Neural cell (in vitro differentiated cells): Measurements from ENCODE around the gene COL15A1. TPM values are rescaled to one million over a fixed set of nuclear protein-coding genes. Genes with fewer than 3 reads are reported as not detected.
"Not testable (repeated sequence)": the region's sequence is repeated elsewhere in the genome, so short reads cannot be mapped to it uniquely, and the experiment has no call there.

Experiments
- H2AFZ ChIP-seq: fragments of 200-600, 300-800 bp; sonication (generic), shearing (Covaris generic); 2 replicates; pipeline ENCODE4 v1.6.0; 2014; ENCODE audit warnings: low read depth, mild to moderate bottlenecking, antibody characterized with exemption, low read length, moderate library complexity
- H3F3A ChIP-seq: fragments of 200-600 bp; shearing (Covaris generic); 2 replicates; pipeline ENCODE4 v1.6.1; 2016; ENCODE audit warnings: mild to moderate bottlenecking, moderate library complexity, mixed read lengths, antibody characterized with exemption, low read length; ENCODE audit not compliant: insufficient read depth, poor library complexity, severe bottlenecking
- H3K27ac ChIP-seq: fragments of 200-600, 300-800 bp; sonication (generic), shearing (Covaris generic); 2 replicates; pipeline ENCODE4 v1.5.1; 2014; ENCODE audit warnings: mild to moderate bottlenecking, low read length, moderate library complexity
- H3K27me3 ChIP-seq: fragments of 300-800, 200-600 bp; sonication (generic), shearing (Covaris generic); 2 replicates; pipeline ENCODE4 v1.6.0; 2014; ENCODE audit warnings: mild to moderate bottlenecking, low read depth, low read length, moderate library complexity; ENCODE audit not compliant: insufficient read depth
- H3K36me3 ChIP-seq: fragments of 300-800, 200-600 bp; sonication (generic), shearing (Covaris generic); 2 replicates; pipeline ENCODE4 v1.5.1; 2014; ENCODE audit warnings: mild to moderate bottlenecking, antibody characterized with exemption, low read length, moderate library complexity; ENCODE audit not compliant: insufficient read depth
- H3K4me2 ChIP-seq: fragments of 300-800, 200-600 bp; sonication (generic), shearing (Covaris generic); 2 replicates; pipeline ENCODE4 v1.6.0; 2014; ENCODE audit warnings: mild to moderate bottlenecking, low read length
- H3K4me3 ChIP-seq: fragments of 300-800, 200-600 bp; sonication (generic), shearing (Covaris generic); 2 replicates; pipeline ENCODE4 v1.5.1; 2014; ENCODE audit warnings: mild to moderate bottlenecking, low read length, moderate library complexity
- H3K79me2 ChIP-seq: fragments of 200-600 bp; shearing (Covaris generic); replicated peaks from 2 replicates; pipeline ENCODE4 v1.6.0; 2014; ENCODE audit warnings: mild to moderate bottlenecking, low read length, moderate library complexity; ENCODE audit not compliant: insufficient read depth
- H3K9ac ChIP-seq: fragments of 300-800, 200-600 bp; sonication (generic), shearing (Covaris generic); 2 replicates; pipeline ENCODE4 v1.6.1; 2016; ENCODE audit warnings: mild to moderate bottlenecking, low read length, mixed read lengths
- H3K9me2 ChIP-seq: fragments of 200-600 bp; shearing (Covaris generic); 2 replicates; pipeline ENCODE4 v1.6.1; 2016; ENCODE audit warnings: mild to moderate bottlenecking, low read length, mixed read lengths; ENCODE audit not compliant: insufficient read depth
- H3K9me3 ChIP-seq: fragments of 200-600, 300-800 bp; sonication (generic), shearing (Covaris generic); 2 replicates; pipeline ENCODE4 v1.6.1; 2016; ENCODE audit warnings: mild to moderate bottlenecking, mixed run types, low read length, moderate library complexity, mixed read lengths
- H4K20me1 ChIP-seq: fragments of 200-600 bp; shearing (Covaris generic); 2 replicates; pipeline ENCODE4 v1.6.1; 2016; ENCODE audit warnings: mild to moderate bottlenecking, mixed run types; ENCODE audit not compliant: insufficient read depth
- CTCF ChIP-seq: fragments of 450-650 bp; IDR thresholded peaks from 2 replicates; pipeline ENCODE4 v1.5.1; 2014; ENCODE audit warnings: antibody characterized with exemption, mild to moderate bottlenecking, moderate library complexity; ENCODE audit not compliant: poor library complexity, severe bottlenecking
- EP300 ChIP-seq: fragments of 450-650 bp; conservative IDR thresholded peaks from 2 replicates; pipeline ENCODE4 v1.6.1; 2014; ENCODE audit warnings: antibody characterized with exemption, mild to moderate bottlenecking, moderate library complexity; ENCODE audit not compliant: poor library complexity, severe bottlenecking
- EZH2 ChIP-seq: fragments of 200-600, 300-800 bp; shearing (Covaris generic), sonication (generic); IDR thresholded peaks from 2 replicates; pipeline ENCODE4 v1.6.1; 2014; ENCODE audit warnings: antibody characterized with exemption, low read length, borderline replicate concordance, mild to moderate bottlenecking; ENCODE audit not compliant: insufficient read depth, poor library complexity, severe bottlenecking
- MXI1 ChIP-seq: fragments of 450-650 bp; conservative IDR thresholded peaks from 2 replicates; pipeline ENCODE4 v1.6.1; 2014; ENCODE audit warnings: antibody characterized with exemption, mild to moderate bottlenecking; ENCODE audit not compliant: poor library complexity, severe bottlenecking
- POLR2AphosphoS5 ChIP-seq: IDR thresholded peaks from 2 replicates; pipeline ENCODE4 v1.6.1; 2012
- RAD21 ChIP-seq: fragments of 450-650 bp; conservative IDR thresholded peaks from 2 replicates; pipeline ENCODE4 v1.6.1; 2014; ENCODE audit warnings: antibody characterized with exemption, mild to moderate bottlenecking, moderate library complexity
- SMC3 ChIP-seq: fragments of 450-650 bp; conservative IDR thresholded peaks from 2 replicates; pipeline ENCODE4 v1.6.1; 2014; ENCODE audit warnings: antibody characterized with exemption, mild to moderate bottlenecking, moderate library complexity; ENCODE audit not compliant: poor library complexity
- TAF1 ChIP-seq: IDR thresholded peaks from 2 replicates; pipeline ENCODE4 v1.6.1; 2012; ENCODE audit warnings: low read depth
- polyA plus RNA-seq: library from polyadenylated mRNA; depleted of rRNA; stranded (reverse); fragments of >200 nt; gene quantifications from 2 replicates; pipeline ENCODE4 v1.2.3, GENCODE V29; 2014
- TF ChIP-seq, protein P1 (sequence below): IDR thresholded peaks from 2 replicates; pipeline ENCODE4 v1.6.1; 2012; ENCODE audit warnings: borderline replicate concordance

The COL15A1 gene
- polyA plus RNA-seq, 1 donor from 2014 or later, result 2.8 TPM

DNA sequence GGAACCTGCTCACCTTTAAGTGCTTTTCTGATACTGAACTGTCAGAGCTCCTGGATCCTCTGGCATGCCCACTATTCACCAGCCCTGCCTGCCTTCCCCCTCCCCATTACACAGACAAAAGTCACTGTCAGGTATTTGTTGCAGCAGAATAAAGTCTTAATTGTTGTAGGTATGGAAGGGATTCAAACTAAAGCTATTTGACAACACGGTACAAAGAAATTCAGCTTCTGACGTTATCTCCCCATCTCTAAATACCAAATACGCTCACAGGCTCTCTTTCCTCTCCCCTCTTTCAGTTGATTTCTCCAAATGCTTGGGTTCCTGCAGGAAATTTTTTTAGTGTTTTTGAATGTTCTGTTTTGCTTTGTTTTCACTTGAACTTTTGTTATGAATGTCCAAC lies 151.9 kb downstream of the COL15A1 start:
- Histone ChIP-seq H3K79me2 (no peaks in the 10 kb centered on the region), H3K27me3 (no peaks in the 10 kb centered on the region), H3F3A (no peaks in the 10 kb centered on the region), H3K9me2 (no peaks in the 10 kb centered on the region), H3K4me2 (no peak overlapping the region), H3K36me3 (no peaks in the 10 kb centered on the region), H2AFZ (no peak overlapping the region), H3K27ac (no peak overlapping the region), H3K9me3 (no peaks in the 10 kb centered on the region), H3K4me3 (no peak overlapping the region), H3K9ac (no peak overlapping the region), H4K20me1 (no peaks in the 10 kb centered on the region)
- no peak for TF ChIP-seq EZH2
- TF ChIP-seq CTCF, result no peak
- TF ChIP-seq TAF1, result no peak
- no peak for TF ChIP-seq RAD21
- TF ChIP-seq, protein P1, sequence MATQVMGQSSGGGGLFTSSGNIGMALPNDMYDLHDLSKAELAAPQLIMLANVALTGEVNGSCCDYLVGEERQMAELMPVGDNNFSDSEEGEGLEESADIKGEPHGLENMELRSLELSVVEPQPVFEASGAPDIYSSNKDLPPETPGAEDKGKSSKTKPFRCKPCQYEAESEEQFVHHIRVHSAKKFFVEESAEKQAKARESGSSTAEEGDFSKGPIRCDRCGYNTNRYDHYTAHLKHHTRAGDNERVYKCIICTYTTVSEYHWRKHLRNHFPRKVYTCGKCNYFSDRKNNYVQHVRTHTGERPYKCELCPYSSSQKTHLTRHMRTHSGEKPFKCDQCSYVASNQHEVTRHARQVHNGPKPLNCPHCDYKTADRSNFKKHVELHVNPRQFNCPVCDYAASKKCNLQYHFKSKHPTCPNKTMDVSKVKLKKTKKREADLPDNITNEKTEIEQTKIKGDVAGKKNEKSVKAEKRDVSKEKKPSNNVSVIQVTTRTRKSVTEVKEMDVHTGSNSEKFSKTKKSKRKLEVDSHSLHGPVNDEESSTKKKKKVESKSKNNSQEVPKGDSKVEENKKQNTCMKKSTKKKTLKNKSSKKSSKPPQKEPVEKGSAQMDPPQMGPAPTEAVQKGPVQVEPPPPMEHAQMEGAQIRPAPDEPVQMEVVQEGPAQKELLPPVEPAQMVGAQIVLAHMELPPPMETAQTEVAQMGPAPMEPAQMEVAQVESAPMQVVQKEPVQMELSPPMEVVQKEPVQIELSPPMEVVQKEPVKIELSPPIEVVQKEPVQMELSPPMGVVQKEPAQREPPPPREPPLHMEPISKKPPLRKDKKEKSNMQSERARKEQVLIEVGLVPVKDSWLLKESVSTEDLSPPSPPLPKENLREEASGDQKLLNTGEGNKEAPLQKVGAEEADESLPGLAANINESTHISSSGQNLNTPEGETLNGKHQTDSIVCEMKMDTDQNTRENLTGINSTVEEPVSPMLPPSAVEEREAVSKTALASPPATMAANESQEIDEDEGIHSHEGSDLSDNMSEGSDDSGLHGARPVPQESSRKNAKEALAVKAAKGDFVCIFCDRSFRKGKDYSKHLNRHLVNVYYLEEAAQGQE, result no peak
- no peak for TF ChIP-seq POLR2AphosphoS5
- no peak for TF ChIP-seq SMC3
- TF ChIP-seq EP300, result no peak
- TF ChIP-seq MXI1, result no peak

DNA sequence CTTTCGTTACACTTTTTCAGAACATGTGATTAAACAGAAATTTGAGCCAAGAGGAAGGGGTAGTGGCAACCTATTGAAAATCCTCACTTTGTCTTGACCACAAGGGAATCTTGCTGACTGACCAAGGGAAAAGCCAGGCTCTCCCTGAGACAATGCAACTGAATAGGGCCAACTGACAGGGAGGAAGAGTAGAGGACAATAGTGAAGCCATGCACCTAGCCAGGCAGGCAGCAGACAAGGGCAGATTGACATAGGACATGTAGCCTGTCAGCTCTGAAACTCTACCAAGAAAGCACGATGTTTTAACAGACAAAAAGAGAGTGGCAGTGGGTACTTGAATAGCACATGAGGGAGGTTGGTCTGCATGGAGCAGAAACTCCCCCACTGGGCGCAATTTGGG lies 152.7 kb downstream of the COL15A1 start:
- Histone ChIP-seq H3K9me3 (no peaks in the 10 kb centered on the region), H3K9ac (no peak overlapping the region), H3K27ac (no peak overlapping the region), H3K9me2 (no peaks in the 10 kb centered on the region), H3K79me2 (no peaks in the 10 kb centered on the region), H3K4me2 (no peak overlapping the region), H4K20me1 (no peaks in the 10 kb centered on the region), H3K36me3 (no peaks in the 10 kb centered on the region), H3K27me3 (no peaks in the 10 kb centered on the region), H3K4me3 (no peak overlapping the region), H2AFZ (no peak overlapping the region), H3F3A (no peaks in the 10 kb centered on the region)
- TF ChIP-seq MXI1, result no peak

- not testable (repeated sequence) for H3K4me2 ChIP-seq, H3K9ac ChIP-seq, H3K9me2 ChIP-seq, H3K4me3 ChIP-seq, H4K20me1 ChIP-seq, H3K79me2 ChIP-seq, H3K9me3 ChIP-seq, H3K27me3 ChIP-seq, H2AFZ ChIP-seq, H3F3A ChIP-seq, H3K27ac ChIP-seq, H3K36me3 ChIP-seq
Observed at GRCh38 chr9:99099806-99100585, 156.3 kb downstream of the COL15A1 start.
